Activated CD4-positive, alpha-beta T cell treated with anti-CD3 and anti-CD28 coated beads, Interleukin-2, amount 50 U/mL, for 16 hours (primary cell): ENCODE measurements around the gene PTPRJ.
A peak's percentile ranks its signal among the peaks of the same experiment; 100 is the strongest.
"Not testable (repeated sequence)": the region's sequence is repeated elsewhere in the genome, so short reads cannot be mapped to it uniquely, and the experiment has no call there.

Experiments used
- DNase-seq: peaks from one replicate; pipeline ENCODE4 v3.0.0-alpha.2; 2020

PTPRJ gene

GRCh38 chr11:47980088-47980906, at the start of gene PTPRJ:
Gene PTPRJ, plus strand, starts transcription at chr11:47980559. Its CDS starts 354 bp downstream, at chr11:47980913.
- DNase-seq: peak; percentile 50

- DNase-seq: peak; percentile 41
Measured at GRCh38 chr11:47932544-47932943, 47.8 kb upstream of the PTPRJ start.

GRCh38 chr11:47933797-47934196, 46.6 kb upstream of the PTPRJ start:
- not testable (repeated sequence) for DNase-seq

- no peak for DNase-seq
Measured at GRCh38 chr11:47938791-47939560, 41.4 kb upstream of the PTPRJ start.

GRCh38 chr11:47940904-47941649, 39.3 kb upstream of the PTPRJ start:
- no peak for DNase-seq

GRCh38 chr11:47941907-47942558, 38.3 kb upstream of the PTPRJ start:
- DNase-seq: no peak

- DNase-seq: no peak
Measured at GRCh38 chr11:47943721-47944586, 36.4 kb upstream of the PTPRJ start.

- no peak for DNase-seq
Measured at GRCh38 chr11:47944632-47945031, 35.7 kb upstream of the PTPRJ start.

- peak; percentile 45 for DNase-seq
Measured at GRCh38 chr11:47946682-47947559, 33.4 kb upstream of the PTPRJ start.

- no peak for DNase-seq
Measured at GRCh38 chr11:47948137-47948536, 32.2 kb upstream of the PTPRJ start.

GRCh38 chr11:47949001-47949675, 31.2 kb upstream of the PTPRJ start:
- not testable (repeated sequence) for DNase-seq

- DNase-seq: peak; percentile 61
Measured at GRCh38 chr11:47950396-47950795, 30.0 kb upstream of the PTPRJ start.

- DNase-seq: not testable (repeated sequence)
Measured at GRCh38 chr11:47951504-47951903, 28.9 kb upstream of the PTPRJ start.

GRCh38 chr11:47955061-47955755, 25.2 kb upstream of the PTPRJ start:
- DNase-seq: peak; percentile 18

GRCh38 chr11:47960015-47960414, 20.3 kb upstream of the PTPRJ start:
- no peak for DNase-seq

- no peak for DNase-seq
Measured at GRCh38 chr11:47961383-47961782, 19.0 kb upstream of the PTPRJ start.

GRCh38 chr11:47964546-47964945, 15.8 kb upstream of the PTPRJ start:
- no peak for DNase-seq

GRCh38 chr11:47967577-47968525, 12.5 kb upstream of the PTPRJ start:
- no peak for DNase-seq
